ENCODE data around the gene CXCL3. TPM values are rescaled to one million over a fixed set of nuclear protein-coding genes. Genes with fewer than 3 reads are reported as not detected.

Gene CXCL3
- total RNA-seq, 1 experiment from 2014 or later, result 2.4 TPM

Other genes with a start within 250 kb of the CXCL3 start
- 0.08 TPM in 1 of 2 replicates, not detected in the other for gene CXCL6, start 202.0 kb downstream of the CXCL3 start, total RNA-seq (2014; rRNA removed; shearing (Covaris generic))
- gene PF4V1, start 185.4 kb downstream of the CXCL3 start, total RNA-seq (2014; rRNA removed; shearing (Covaris generic)), result not detected in 2 replicates
- gene CXCL1, start 169.3 kb downstream of the CXCL3 start, total RNA-seq (2014; rRNA removed; shearing (Covaris generic)), result 0.23 TPM in 1 of 2 replicates, not detected in the other
- gene PF4, start 56.7 kb downstream of the CXCL3 start, total RNA-seq (2014; rRNA removed; shearing (Covaris generic)), result not detected in 2 replicates
- not detected in 2 replicates for gene PPBP, start 50.5 kb downstream of the CXCL3 start, total RNA-seq (2014; rRNA removed; shearing (Covaris generic))
- not detected in 2 replicates for gene CXCL5, start 40.0 kb downstream of the CXCL3 start, total RNA-seq (2014; rRNA removed; shearing (Covaris generic))
- gene CXCL2, start 60.5 kb upstream of the CXCL3 start, total RNA-seq (2014; rRNA removed; shearing (Covaris generic)), result 0.18 and 0.89 TPM in 2 replicates
- gene MTHFD2L, start 119.4 kb upstream of the CXCL3 start, total RNA-seq (2014; rRNA removed; shearing (Covaris generic)), result 29.6 and 33.3 TPM in 2 replicates